Stimulated activated CD4-positive, alpha-beta T cell treated with anti-CD3 and anti-CD28 coated beads, Interleukin-1b, Interleukin-23, amount 100 ng/mL, for 24 hours (primary cell): Measurements from ENCODE around the gene C16orf74.

ENCODE experiments used
- DNase-seq, 4 experiments: peaks; one replicate each; pipeline ENCODE4 v3.0.0-alpha.2; 2020; ENCODE audit warnings: low read depth in 4 of 4, low spot score in 1 of 4

Gene C16orf74

DNA sequence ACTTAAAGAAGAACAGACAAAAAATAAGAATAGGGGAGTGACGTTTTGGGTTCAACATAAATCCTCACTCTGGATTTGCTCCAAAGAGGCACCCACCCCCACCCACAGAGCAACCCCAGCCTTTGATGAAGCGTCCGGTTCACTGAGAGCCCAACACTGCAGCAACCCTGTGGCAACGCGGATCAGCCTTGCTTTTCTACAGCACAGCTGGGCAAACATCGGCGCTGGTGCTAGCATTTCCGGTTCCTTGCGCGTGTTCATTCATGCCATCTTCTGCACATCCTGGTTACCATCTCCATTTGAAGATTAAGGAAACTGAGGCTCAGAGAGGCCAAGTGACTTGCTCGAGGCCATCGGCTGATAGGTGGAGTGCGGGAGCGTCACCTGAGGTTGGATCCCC, 53.5 kb downstream of the C16orf74 start:
- DNase-seq: no peak

GRCh38 chr16:85696781-85697180, 54.1 kb downstream of the C16orf74 start:
- no peak for DNase-seq

DNA sequence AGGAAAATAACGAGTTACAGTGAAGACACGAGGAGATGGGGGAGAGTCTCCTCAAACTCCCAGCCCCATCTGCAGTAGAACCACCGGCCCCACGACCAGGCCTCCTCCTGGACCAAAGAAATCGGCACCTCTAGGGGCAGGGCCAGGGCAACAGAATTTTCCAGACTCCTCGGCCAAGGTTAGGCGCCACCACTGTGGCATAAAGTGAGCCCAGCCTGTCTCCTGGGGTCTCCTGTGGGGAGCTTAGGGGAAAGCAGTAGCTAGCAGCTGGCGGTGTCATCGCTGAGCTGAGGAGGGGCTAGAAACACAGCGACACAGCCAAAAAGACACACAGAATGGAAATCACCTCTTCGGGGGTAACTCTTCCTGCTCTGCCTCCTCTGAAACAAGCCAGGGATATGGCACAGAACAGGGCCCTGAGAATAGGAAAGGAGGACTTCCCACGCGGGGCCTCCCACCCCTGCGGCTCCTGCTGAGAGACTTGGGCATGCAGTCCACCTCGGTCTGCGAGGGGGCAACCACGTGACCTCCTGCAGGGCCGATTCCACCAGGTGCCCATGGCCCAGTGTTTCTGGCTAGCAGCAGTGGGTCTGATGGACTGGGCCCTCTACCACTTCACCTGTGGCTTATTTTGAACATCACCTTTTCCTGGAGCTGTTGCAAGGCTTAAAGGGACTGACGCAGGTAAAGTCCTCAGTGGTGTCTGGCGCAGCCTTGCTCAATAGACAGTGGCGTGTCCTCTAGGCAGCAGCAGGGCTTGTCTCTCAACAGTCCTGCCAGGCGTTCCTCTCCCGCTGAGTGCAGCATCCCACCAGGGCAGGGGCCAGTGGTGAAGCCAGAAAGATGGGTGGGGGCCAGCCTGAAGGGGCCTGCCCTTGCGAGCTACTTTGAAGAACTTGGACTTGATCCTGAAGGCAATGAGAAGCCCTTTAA, 55.4 kb downstream of the C16orf74 start:
- DNase-seq: no peak

DNA sequence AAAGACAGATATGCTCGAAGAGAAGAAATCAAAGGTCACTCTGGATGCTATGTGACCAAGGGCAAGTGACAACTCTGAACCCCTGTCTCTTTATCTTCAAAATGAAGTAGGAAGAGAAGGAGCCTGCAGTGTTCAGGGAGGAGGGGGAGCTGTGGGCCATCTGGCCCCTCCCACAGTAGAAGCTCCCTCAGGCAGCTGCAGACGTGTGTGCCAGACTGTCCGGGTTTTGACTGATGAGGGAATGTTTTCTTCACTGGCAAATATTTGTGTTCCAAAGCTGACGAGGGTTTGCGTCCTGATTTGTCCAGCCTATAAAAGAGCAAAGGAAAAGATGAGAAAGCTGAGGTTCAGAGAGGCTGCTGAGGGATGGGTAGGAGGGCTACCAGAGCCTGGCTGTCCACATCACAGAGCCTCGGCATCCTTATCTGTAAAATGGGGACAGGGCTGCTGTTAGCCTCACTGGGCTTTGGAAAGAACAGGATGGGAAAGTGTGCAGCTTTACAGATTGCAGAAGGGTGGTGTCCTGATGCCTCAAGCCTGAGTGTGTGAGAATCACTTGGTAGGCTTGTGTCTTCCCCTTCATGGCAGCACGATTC, 60.3 kb downstream of the C16orf74 start:
- DNase-seq: no peak

DNA sequence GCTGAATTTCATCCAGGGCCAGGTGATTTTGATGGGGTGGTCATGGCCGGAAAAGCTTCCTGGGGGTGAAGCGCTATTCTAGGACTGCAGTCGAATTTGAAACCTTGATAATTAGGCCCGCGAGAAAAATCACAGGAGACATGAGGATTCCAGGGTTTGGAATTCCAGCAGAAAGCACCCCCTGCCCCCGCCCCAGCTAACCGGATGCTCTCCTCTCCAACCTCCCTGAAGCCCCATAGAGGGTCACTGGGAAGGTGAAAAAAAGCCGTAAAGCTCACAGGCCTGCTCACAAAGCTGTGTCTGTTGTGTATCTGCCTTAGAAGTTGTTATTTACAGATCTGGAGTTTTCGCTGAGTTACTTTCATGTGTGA, 61.0 kb downstream of the C16orf74 start:
- DNase-seq: no peak

DNA sequence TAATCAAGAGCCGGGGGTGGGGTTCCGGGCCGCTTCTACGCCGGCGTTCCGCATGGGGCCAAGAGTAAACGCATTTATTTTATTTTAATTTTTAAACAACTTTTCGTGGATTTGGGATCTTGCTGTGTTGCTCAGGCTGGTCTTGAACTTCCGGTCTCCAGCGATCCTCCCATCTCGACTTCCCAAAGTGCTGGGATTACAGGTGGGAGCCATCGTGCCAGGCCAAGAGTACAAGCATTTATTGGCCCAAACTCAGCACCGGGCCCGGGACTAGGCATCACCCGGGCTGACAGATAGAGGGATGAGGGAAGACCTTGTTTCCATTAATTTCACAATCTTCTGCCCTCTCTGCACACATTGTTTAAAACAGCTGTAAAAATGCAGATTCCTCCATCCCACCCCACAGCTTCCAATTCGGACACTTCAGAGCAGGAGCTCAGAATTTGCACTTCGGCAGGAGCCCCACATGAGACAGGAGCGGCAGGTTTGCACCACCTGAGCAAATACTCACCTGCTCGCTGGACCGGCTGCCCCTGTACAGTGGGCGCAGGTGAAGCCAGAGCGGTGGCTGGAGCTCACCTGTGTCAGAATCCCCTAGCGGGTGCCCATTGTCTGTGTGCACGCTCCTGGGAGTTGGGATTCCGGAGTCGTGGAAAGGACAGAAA, 61.5 kb downstream of the C16orf74 start:
- DNase-seq: no peak

GRCh38 chr16:85688586-85689284, 62.2 kb downstream of the C16orf74 start, which contains the start of gene GINS2:
GINS2 (minus strand) TSS chr16:85688954; CDS start chr16:85688898, 56 bp downstream.
- DNase-seq: peak; percentile 74 to 93 (median 80)

GRCh38 chr16:85687651-85688471, 63.0 kb downstream of the C16orf74 start:
- DNase-seq: no peak

DNA sequence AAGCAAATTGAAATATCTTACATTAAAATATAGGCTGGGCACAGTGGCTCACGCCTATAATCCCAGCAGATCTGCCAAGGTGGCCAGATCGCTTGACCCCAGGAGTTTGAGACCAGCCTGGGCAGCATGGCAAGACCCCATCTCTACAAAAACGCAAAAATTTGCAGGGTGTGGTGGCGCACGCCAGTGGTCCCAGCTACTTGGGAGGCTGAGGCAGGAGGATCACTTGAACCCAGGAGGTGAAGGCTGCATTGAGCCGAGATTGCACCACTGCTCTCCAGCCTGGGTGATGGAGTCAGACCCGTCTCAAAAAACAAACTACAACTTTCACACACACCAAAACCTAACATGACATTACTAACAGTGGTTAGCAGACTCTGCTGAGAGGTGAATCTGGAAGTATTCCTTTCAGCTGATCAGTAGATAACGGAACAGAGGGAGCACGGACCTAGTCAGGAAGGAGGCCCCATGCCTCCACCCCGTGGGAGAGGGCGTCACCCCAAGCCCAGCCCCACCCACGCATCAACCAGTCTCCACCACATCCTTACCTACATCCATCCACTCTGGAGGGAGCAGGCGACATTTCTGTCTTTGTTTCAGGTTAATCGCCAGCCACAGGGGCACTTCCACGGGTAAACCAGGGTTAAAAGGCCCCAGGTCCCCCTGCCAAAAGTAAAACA, 63.8 kb downstream of the C16orf74 start:
- peak in 1 of 4 experiments; percentile 33 for DNase-seq

GRCh38 chr16:85685251-85685650, 65.6 kb downstream of the C16orf74 start:
- DNase-seq: no peak

DNA sequence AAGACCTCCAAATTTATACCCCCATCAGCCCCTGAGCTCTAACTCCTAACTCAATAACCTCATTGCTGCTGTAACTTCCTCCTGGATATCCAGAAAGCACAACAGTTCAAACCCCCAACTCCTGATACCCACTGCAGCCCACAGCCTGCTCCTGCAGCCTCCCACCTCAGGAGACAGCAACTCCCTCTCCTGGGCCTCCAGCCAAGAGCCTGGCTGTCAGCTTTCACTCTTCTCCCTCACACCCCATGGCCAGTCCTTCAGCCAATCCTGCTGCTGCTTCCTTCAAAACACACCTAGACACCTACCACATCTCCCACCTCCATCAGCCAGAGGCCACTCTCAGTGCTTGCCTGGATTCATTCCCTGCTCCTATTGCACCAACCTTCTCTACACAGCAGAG, 67.5 kb downstream of the C16orf74 start:
- no peak for DNase-seq

DNA sequence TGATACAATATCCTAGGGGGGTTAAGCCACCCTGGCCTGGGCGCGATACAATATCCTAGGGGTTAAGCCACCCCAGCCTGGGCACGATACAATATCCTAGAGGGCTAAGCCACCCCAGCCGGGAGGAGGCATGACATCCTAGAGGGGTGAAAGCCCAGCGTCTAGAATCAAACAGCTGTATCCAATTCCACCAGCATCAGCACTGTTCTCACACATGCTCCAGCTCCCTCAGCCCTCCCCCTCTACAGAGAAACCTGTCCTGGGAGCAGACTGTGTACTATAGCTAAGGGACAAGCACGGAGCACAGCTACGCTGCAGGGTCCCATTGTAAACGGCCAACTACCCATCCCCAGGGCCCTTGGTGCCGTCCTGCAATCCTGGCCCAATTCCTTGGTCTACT, 68.4 kb downstream of the C16orf74 start:
- DNase-seq: no peak

- DNase-seq: no peak
These were observed 69.6 kb downstream of the C16orf74 start for GRCh38 chr16:85681255-85681654.

DNA sequence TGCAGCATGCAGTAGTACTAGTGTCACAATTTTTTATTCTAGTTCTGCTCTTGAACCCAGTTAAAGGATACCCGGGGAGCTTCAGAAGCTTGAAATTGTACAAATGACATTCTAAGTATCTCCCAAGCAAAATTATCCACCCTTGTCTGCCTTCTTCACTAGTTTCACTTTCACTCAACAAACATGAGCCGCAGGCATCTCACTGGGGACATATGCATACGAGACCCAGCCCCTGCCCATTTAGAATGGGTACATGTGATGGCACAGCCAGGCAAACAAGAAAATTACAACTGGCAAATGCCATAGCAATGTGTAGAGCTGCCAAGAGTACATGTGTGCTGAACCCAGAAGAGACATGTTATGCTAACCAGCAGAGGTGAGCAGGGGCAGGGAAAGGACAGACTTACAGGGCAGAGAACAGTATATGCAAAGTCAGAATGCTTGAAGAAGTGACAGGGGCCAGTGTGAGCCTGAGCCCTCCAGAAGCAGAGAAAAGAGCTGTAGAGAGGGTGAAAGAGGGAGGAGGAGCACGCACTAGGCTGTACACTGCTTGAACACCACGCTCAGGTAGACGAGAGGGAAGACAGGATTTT, 70.4 kb downstream of the C16orf74 start:
- DNase-seq: no peak

DNA sequence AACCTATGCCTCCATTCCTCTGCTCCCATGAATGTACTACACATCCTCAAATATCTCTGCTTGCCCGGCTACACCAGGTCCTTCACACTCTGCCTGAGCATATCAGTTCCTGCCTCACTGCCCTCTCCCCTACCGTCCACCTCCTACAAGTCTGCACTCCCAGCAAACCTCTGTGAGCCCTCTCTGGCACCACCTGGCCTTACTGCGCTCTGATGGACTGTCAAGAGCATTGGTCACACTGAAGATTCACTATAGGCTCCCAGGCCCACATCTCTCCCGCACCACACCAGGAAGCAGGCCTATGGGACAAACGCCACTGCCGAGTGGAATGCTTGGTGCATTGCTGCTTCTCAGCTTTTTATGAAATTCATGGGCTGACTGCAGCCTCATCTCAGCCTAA, 71.0 kb downstream of the C16orf74 start:
- no peak for DNase-seq

DNA sequence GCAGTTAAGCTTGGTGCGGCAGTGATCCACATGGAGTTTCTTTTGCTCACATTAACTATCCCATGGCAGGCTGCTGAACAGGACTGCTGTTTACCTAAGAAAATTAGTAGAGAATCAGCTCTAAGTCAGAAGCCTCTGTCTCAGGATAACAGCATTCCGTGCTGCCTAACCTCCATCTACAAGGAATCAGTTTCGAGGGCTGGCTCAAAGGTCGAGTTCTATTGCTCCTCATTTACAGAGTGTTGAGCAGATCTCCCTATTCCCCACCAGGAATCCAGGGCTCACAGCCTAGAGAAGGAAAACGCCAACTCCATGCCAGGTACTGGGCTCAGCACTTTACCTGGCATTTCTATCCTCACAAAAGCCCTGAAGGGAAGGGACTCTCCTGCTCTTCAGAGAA, 72.1 kb downstream of the C16orf74 start:
- no peak for DNase-seq

DNA sequence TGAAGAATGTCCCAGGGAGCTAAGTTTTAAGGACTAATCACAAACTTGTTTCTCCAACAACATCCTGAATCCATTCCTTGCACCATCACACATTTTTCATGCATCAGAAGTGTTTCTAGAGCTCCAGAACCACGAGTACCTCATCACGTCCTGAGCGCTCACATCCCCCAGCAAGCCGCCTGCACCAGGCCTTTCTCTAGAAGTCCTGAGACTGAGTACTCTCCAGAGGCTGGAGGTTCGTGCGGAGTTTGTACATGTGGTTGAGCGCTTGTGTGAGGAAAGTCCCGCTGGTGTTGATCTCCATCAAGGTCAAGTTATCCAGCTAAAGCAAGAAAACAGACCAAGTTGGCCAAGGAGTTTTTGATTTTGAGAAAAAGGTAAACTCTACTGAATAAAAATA, 72.9 kb downstream of the C16orf74 start:
- no peak for DNase-seq

- DNase-seq: no peak
These were observed 73.4 kb downstream of the C16orf74 start for GRCh38 chr16:85677383-85677967.

DNA sequence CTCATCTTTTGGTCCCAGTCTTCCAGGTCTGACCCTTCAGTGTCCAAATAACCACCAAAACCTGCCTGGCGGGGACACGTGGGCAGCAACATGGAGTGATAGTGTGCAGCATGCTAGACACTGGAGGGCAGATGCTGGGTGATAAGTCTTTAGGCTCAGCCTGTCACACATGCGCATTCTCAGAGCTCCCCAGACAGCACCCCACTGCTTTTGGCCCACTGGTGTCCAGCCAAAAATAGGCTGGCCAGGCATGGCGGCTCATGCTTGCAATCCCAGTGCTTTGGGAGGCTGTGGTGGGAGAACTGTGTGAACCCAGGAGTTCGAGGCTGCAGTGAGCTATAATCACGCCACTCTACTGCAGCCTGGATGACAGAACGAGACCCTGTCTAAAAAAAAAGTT, 74.4 kb downstream of the C16orf74 start:
- no peak for DNase-seq
